ENCODE results near the gene ABCD3. TPM values are rescaled to one million over a fixed set of nuclear protein-coding genes. Genes with fewer than 3 reads are reported as not detected.
"Not testable (repeated sequence)": the region's sequence is repeated elsewhere in the genome, so short reads cannot be mapped to it uniquely, and the experiment has no call there.

The ABCD3 gene
- total RNA-seq, 2 experiments from 2014 or later = 19.6 to 21.4 TPM

- H3K36me3 Mint-ChIP-seq (ENCODE audit: low read depth) = peaks cover 5% of the 10 kb centered on the region
- H3K4me3 Mint-ChIP-seq = no peak overlapping the region
- ChIA-PET POLR2A (interaction anchor here (0.7 kb wide), 1 partner anchor 812 kb away, joined by 3 read pairs; the partner anchor contains the start of gene RWDD3), CTCF (no interaction called here)
- DNase-seq = no peak
- H3K27ac Mint-ChIP-seq = no peak overlapping the region
- no peaks in the 10 kb centered on the region for H3K9me3 Mint-ChIP-seq
- peaks cover 22% of the 10 kb centered on the region for H3K4me1 Mint-ChIP-seq
- H3K27me3 Mint-ChIP-seq = peaks cover 4% of the 10 kb centered on the region
Measured at GRCh38 chr1:94422115-94422820, 4.1 kb downstream of the ABCD3 start.

GRCh38 chr1:94425821-94426484 lies 7.8 kb downstream of the ABCD3 start:
- ChIA-PET CTCF (no interaction called here), POLR2A (interaction anchor here (1.0 kb wide), 1 partner anchor 8 kb away, joined by 3 read pairs; no protein-coding TSS in a partner anchor)
- H3K4me3 Mint-ChIP-seq = no peak overlapping the region
- no peak for DNase-seq
- peaks cover 3% of the 10 kb centered on the region for H3K9me3 Mint-ChIP-seq
- H3K27ac Mint-ChIP-seq = no peak overlapping the region
- no peaks in the 10 kb centered on the region for H3K27me3 Mint-ChIP-seq
- H3K36me3 Mint-ChIP-seq (ENCODE audit: low read depth) = peaks cover 6% of the 10 kb centered on the region
- peaks cover 5% of the 10 kb centered on the region for H3K4me1 Mint-ChIP-seq

- H3K36me3 Mint-ChIP-seq (ENCODE audit: low read depth); H3K4me1 Mint-ChIP-seq; CTCF ChIA-PET; H3K4me3 Mint-ChIP-seq; H3K9me3 Mint-ChIP-seq; DNase-seq; H3K27me3 Mint-ChIP-seq; H3K27ac Mint-ChIP-seq: not testable (repeated sequence)
- POLR2A ChIA-PET = interaction anchor here (1.0 kb wide), 1 partner anchor 9 kb away, joined by 3 read pairs; no protein-coding TSS in a partner anchor
Measured at GRCh38 chr1:94426485-94426870, 8.3 kb downstream of the ABCD3 start.

- Mint-ChIP-seq H3K36me3 (ENCODE audit: low read depth) (peaks cover 6% of the 10 kb centered on the region), H3K27me3 (no peaks in the 10 kb centered on the region), H3K9me3 (peaks cover 3% of the 10 kb centered on the region), H3K4me3 (no peak overlapping the region), H3K27ac (no peak overlapping the region), H3K4me1 (peaks cover 1% of the 10 kb centered on the region)
- CTCF ChIA-PET = no interaction called here
- POLR2A ChIA-PET = no interaction called here
- no peak for DNase-seq
Measured at GRCh38 chr1:94428441-94428840, 10.3 kb downstream of the ABCD3 start.

GRCh38 chr1:94428927-94429528 lies 10.8 kb downstream of the ABCD3 start:
- H3K4me1 Mint-ChIP-seq, CTCF ChIA-PET: not testable (repeated sequence)

GRCh38 chr1:94430066-94430465 lies 11.9 kb downstream of the ABCD3 start:
- H3K27ac Mint-ChIP-seq; DNase-seq; H3K4me1 Mint-ChIP-seq; H3K36me3 Mint-ChIP-seq (ENCODE audit: low read depth); H3K27me3 Mint-ChIP-seq; H3K4me3 Mint-ChIP-seq; POLR2A ChIA-PET; CTCF ChIA-PET; H3K9me3 Mint-ChIP-seq: not testable (repeated sequence)

More at GRCh38 chr1:94428927-94429528, 10.8 kb downstream of the ABCD3 start:
- H3K27ac Mint-ChIP-seq; H3K36me3 Mint-ChIP-seq (ENCODE audit: low read depth); H3K27me3 Mint-ChIP-seq; H3K9me3 Mint-ChIP-seq; POLR2A ChIA-PET; DNase-seq; H3K4me3 Mint-ChIP-seq: not testable (repeated sequence)

GRCh38 chr1:94433866-94434265 lies 15.7 kb downstream of the ABCD3 start:
- peaks cover 5% of the 10 kb centered on the region for H3K36me3 Mint-ChIP-seq (ENCODE audit: low read depth)
- CTCF ChIA-PET = no interaction called here
- DNase-seq = no peak

GRCh38 chr1:94434365-94435045 lies 16.3 kb downstream of the ABCD3 start:
- no peak for DNase-seq
- ChIA-PET POLR2A (no interaction called here), CTCF (no interaction called here)
- H3K27me3 Mint-ChIP-seq = no peaks in the 10 kb centered on the region
- H3K4me3 Mint-ChIP-seq = no peak overlapping the region
- H3K36me3 Mint-ChIP-seq (ENCODE audit: low read depth) = peaks cover 2% of the 10 kb centered on the region
- H3K4me1 Mint-ChIP-seq = no peaks in the 10 kb centered on the region
- H3K9me3 Mint-ChIP-seq = peaks cover 2% of the 10 kb centered on the region
- no peak overlapping the region for H3K27ac Mint-ChIP-seq

More at GRCh38 chr1:94433866-94434265, 15.7 kb downstream of the ABCD3 start:
- Mint-ChIP-seq H3K9me3 (peaks cover 3% of the 10 kb centered on the region), H3K4me3 (no peak overlapping the region), H3K27me3 (no peaks in the 10 kb centered on the region), H3K4me1 (no peaks in the 10 kb centered on the region), H3K27ac (no peak overlapping the region)
- POLR2A ChIA-PET = no interaction called here

- H3K4me3 Mint-ChIP-seq = no peak overlapping the region
- CTCF ChIA-PET = no interaction called here
Measured at GRCh38 chr1:94438692-94439276, 20.6 kb downstream of the ABCD3 start.

GRCh38 chr1:94440088-94440487 lies 21.9 kb downstream of the ABCD3 start:
- H3K9me3 Mint-ChIP-seq = peaks cover 15% of the 10 kb centered on the region
- POLR2A ChIA-PET = no interaction called here
- no peak overlapping the region for H3K4me3 Mint-ChIP-seq
- H3K27ac Mint-ChIP-seq = no peak overlapping the region
- no peaks in the 10 kb centered on the region for H3K27me3 Mint-ChIP-seq
- peaks cover 11% of the 10 kb centered on the region for H3K36me3 Mint-ChIP-seq (ENCODE audit: low read depth)
- no peak for DNase-seq
- CTCF ChIA-PET = interaction anchor here (1.1 to 1.4 kb wide), 2 partner anchors 22 to 400 kb away, joined by 3 read pairs; partner anchors contain the start of gene ABCD3
- no peaks in the 10 kb centered on the region for H3K4me1 Mint-ChIP-seq

More at GRCh38 chr1:94438692-94439276, 20.6 kb downstream of the ABCD3 start:
- peaks cover 9% of the 10 kb centered on the region for H3K36me3 Mint-ChIP-seq (ENCODE audit: low read depth)
- no peak for DNase-seq
- POLR2A ChIA-PET = no interaction called here
- H3K27ac Mint-ChIP-seq = no peak overlapping the region
- H3K27me3 Mint-ChIP-seq = no peaks in the 10 kb centered on the region
- no peaks in the 10 kb centered on the region for H3K4me1 Mint-ChIP-seq
- H3K9me3 Mint-ChIP-seq = peaks cover 13% of the 10 kb centered on the region

GRCh38 chr1:94443067-94443466 lies 24.9 kb downstream of the ABCD3 start:
- H3K4me3 Mint-ChIP-seq, DNase-seq, H3K4me1 Mint-ChIP-seq, H3K27me3 Mint-ChIP-seq, CTCF ChIA-PET, H3K27ac Mint-ChIP-seq, POLR2A ChIA-PET: not testable (repeated sequence)
- H3K36me3 Mint-ChIP-seq (ENCODE audit: low read depth) = peaks cover 16% of the 10 kb centered on the region
- peaks cover 28% of the 10 kb centered on the region for H3K9me3 Mint-ChIP-seq

GRCh38 chr1:94444819-94445218 lies 26.6 kb downstream of the ABCD3 start:
- H3K27me3 Mint-ChIP-seq, POLR2A ChIA-PET, H3K4me3 Mint-ChIP-seq, H3K4me1 Mint-ChIP-seq, CTCF ChIA-PET, DNase-seq, H3K27ac Mint-ChIP-seq: not testable (repeated sequence)
- peaks cover 33% of the 10 kb centered on the region for H3K36me3 Mint-ChIP-seq (ENCODE audit: low read depth)
- H3K9me3 Mint-ChIP-seq = peaks cover 43% of the 10 kb centered on the region

- DNase-seq, CTCF ChIA-PET, H3K4me1 Mint-ChIP-seq, H3K27me3 Mint-ChIP-seq, H3K27ac Mint-ChIP-seq, H3K4me3 Mint-ChIP-seq, POLR2A ChIA-PET: not testable (repeated sequence)
- Mint-ChIP-seq H3K9me3 (peaks cover 52% of the 10 kb centered on the region), H3K36me3 (ENCODE audit: low read depth) (peaks cover 42% of the 10 kb centered on the region)
Measured at GRCh38 chr1:94445733-94446132, 27.5 kb downstream of the ABCD3 start.
